Cerebellar cortex (tissue), 1 donor: Measurements from ENCODE around the gene TMEM186.
"Not testable (repeated sequence)": the region's sequence is repeated elsewhere in the genome, so short reads cannot be mapped to it uniquely, and the experiment has no call there.

Experiments
- DNase-seq: peaks from one replicate; pipeline ENCODE4 v3.0.0-alpha.2; 2015; ENCODE audit warnings: low spot score

The TMEM186 gene

DNA sequence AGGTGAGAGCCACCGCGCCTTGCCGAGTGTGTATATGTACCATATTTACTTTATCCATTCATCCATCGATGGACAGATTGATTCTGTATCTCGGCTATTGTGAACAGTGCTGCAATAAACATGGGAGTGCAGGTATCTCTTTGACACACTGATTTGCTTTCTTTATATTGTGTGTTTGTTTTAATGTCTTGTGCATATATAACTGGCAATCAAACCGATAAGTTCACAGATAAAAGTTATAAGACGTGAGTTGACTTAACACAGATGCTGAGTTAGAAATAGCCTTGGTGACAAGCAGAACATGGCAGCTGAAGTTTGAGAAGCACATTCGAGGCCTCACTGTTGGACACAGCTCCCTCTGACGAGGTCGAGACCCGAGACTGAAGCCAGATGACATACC, 23.2 kb downstream of the TMEM186 start:
- DNase-seq: no peak

DNA sequence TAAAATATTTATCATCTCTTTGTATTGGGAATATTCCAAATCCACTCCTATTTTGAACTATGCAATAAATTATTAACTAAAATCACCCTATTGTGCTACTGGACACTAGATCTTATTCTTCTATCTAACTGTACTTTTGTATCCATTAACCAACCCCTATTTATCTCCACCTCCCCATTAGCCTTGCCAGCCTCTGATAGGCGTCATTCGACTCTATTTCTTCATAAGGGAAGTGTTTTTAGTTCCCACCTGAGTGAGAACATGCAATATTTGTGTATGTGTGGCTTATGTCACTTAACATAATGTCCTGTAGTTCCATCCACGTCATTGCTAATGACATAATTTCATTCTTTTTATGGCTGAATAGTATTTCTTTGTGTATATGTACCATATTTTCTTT, 23.9 kb downstream of the TMEM186 start:
- DNase-seq: no peak

DNA sequence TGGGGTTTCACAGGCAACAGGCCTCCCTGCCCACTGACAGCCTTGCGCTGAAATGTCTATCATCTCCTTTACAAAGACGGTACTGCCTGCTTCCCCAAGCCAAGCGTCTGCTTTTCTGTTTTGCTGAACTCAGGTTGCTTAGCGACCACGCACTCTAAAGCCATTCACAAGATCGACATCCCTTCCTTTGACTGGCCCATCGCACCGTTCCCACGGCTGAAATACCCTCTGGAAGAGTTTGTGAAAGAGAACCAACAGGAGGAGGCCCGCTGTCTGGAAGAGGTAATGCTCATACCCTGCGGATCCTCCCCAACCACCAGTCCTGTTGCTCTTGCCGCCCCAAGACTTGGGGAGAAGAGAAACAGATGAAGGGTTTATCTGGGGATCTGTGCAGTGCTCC, 28.7 kb downstream of the TMEM186 start:
- no peak for DNase-seq

DNA sequence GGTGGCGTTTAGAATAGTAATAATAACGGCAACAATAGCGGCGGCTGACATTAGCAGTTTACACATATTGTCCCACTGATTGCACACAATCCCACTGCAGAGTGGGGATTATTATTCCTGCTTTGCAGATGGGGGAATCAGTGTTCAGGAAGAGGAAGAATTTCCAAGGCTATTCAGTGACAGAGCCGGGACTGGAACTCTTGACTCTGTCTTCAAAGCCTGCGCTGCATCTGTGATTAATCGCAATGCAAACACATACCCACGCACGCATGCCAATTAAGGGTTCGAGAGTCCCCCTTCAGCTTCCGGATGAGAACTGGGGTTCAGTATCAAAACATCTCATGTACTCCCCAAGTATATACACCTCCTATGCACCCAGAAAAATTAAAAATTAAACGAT, 29.2 kb downstream of the TMEM186 start:
- no peak for DNase-seq

DNA sequence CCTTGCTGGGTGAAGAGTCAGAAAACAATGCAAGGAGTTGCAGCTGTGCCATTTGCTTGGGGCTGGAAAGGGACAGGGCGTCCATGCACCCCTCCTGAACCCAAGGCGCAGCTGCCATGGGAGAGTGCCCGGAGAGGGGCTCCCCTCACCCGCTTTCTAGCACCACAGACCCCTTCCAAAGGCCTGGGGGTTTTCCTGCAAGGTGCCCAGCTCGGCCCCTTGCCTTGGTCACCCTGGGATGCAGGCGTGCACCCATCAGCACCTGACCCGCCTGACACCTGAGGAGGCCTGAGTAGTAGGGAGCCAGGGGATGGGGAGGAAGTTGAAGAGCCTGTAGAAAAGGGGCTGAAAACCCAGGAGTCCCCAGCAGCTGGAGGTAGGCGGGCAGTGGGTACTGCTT, 30.3 kb downstream of the TMEM186 start:
- no peak for DNase-seq

DNA sequence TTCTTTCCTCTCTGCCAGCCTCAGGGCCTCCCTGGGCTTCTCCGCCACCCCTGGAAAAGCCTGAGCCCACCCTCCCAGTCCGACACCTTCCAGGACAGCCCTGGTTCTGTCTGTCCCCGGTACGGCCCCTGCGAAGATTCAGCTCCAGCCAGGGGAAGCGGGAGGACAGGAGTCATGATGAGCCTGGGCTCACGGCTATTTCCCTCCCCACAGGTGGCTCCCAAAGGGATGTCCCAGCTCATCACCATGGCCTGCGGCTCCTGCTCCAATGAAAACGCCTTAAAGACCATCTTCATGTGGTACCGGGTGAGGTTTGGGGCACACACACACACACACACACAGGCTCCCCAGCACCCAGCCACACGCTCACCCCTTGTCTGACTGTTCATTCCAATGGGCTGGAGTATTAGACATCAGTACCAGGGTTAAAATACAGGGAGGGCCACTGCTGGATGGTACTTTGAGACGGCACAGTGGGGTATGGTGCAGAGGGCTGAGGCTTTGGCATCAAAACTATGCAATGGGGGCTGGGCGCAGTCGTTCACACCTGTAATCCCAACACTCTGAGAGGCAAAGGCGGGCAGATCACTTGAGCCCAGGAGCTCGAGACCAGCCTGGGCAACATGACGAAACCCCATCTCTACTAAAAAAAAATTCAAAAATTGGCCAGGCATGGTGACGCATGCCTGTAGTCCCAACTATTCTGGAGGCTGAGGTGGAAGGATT, 32.8 kb downstream of the TMEM186 start:
- no peak for DNase-seq

DNA sequence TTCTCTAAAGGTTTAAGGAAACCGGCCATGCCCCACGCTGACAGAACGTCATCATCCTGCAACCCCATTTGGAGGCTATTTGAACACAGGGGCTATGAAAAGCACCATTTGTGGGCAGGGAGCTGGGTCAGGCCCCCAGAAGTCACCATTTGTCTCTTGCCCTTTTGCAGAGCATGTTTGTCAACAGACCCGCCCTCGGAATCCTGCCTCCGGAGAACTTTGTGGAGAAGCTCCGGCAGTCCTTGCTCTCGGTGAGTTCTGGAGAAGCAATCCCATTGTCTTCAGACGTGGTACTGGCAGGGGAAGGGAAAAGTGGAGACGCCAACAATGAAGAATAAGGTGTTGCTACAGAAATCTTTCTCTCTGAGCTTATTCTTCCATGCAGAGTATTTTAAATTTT, 33.5 kb downstream of the TMEM186 start:
- no peak for DNase-seq

DNA sequence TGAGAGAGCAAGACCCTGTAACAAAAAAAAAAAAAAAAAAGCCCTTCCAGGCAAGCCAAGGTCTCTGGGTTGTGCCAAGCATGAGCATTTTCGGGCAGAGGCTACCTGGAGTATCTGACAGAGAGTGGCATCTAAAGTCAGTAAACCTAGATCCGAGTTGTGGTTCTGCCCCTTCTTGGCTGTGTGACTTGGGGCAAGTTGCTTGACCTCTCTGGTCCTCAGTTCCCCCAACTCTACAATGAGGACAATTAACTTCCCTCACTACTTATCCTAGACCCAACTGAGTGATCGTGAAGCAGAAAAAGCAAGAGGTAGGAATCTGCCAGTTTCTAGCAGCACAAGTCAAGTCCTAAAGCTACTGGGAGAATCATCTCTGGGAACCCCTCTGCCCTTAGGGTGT, 34.4 kb downstream of the TMEM186 start:
- no peak for DNase-seq

DNA sequence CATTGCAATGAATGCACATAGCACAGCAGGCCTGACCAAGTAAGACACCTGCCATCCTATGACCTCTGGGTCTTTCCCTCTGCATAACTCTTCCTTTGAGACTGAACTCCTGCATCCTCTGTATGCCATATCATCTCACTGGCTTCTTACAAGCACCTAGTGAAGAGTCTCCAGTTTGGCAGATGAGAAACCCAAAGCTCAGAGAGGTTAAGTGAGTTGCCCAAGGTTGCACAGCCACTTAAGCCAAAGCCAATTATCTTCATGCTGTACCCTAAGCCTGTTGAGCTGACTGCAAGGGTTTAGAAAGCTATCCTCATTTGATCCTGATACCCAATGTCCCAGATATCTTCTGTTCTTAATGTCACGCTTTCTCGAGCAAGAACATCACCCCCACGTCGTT, 35.2 kb downstream of the TMEM186 start:
- no peak for DNase-seq

DNA sequence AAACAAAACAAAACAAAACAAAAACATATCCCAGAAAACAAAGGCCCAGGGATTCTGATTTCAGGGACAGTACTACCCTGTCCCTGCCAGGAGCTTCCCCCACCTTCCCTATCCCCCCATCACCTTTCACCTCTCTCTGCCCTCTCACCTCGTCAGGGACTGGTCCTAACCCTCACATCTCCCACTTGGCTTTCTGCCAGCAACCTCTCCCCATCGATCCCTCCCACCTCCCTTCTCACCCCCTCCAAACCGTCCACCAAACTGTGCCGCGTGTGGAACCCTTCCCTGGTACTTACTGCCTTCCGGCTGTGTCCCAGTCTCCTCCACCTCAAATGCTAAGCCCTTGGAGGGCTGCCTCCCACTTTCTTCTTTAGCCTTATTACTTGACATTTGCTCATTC, 36.4 kb downstream of the TMEM186 start:
- no peak for DNase-seq

DNA sequence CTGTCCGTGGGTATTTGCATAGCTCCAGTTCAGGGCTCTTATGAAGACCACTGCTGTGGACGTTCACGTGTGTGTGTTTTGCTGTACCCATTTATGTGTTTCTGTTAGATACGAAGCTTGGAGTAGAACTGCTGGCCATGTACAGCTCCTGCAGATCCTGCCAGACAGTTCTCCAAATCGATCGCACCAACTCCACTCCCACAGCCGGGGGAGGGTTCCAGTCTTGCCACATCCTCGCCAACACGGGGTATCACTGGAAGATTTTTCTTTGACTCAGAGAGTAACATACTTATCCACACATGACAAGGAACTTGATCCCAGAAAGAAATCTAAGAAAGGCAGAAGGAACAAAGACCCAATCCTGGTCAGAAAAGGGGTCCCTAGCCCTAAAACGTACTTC, 37.4 kb downstream of the TMEM186 start:
- DNase-seq: no peak

DNA sequence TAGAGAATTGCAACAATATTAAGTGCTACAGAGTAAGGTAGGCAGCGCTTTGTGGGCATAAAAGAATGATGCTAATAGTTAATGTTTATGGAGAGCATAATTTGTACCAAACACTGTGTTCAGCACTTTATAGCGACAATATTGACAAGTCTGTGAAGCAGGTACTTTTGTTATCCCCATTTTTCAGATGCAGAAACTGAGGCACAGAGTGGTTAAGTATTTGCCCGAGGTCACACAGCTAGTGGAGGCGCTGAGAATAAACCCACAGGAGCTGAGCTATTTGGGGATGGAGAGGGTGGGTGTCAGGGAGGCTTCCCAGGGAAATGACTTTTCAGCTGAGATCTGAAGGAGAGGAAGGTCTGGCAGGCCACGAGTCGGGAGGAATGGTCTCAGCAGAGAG, 39.4 kb downstream of the TMEM186 start:
- no peak for DNase-seq

DNA sequence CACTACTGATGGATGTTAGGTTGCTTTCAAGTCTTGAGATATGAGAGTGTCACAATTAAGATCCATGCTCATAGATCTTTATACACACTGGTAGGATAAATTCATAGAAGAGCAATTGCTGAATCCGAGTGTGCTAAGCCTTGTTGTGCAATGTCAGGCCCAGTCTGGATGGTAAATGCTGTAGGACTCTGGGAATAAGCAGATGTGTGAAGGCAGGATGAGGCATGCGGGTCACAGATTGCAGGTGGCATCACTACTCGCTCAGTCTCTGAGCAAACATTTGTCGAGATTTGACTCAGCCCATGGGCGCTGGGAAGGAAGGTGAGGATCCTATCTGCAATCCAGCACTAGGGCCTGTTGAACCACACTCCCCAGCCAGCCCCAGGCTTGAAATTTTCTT, 40.7 kb downstream of the TMEM186 start:
- DNase-seq: no peak

DNA sequence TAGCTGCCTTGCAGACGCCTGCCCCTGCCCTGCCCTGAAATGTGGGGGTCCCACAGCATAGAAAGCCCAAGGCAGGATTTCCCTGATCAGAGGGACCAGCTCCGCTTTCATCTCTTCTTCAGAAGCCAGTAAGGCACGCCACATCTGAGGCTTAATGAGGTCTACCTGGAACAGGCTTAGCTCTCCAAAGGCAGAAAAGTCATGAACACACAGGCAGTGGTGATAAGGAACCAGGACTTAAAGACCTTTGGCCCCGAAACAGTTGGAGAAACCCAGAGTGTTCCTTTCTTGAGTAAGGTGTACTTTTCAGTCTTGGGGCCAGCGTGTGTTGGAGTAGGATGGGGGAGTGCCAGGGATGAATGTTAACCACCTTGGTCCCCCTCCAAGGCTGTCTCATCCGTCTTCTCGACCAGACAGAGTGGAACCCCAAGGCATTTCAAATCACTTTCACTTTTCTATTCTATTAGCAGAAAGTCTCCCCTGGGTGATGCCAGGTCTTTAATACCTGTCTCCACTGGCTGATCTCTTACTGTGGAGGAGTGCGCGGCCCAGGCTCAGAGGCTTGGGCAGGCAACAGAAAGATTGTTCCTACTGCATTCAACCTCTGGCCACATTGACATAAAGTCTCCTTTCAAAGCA, 43.9 kb downstream of the TMEM186 start:
- DNase-seq: no peak

DNA sequence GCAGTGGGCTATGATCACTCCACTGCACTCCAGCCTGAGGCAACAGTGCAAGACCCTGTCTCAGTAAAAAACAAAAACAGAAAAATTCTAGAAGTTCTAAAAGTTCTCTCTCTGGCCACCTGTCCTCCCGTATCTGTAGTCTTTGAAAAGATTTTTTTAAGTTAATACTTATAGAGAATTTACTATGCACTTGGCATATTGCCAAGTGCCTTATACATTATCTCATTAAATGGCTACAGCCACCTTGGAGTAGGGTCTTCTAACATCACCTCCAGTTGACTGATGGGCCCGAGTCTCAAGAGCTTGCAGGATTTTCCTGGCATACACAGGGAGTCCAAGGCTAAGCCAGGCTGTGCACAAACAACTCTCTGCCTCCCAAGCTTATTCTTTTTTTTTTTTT, 44.7 kb downstream of the TMEM186 start:
- DNase-seq: no peak

DNA sequence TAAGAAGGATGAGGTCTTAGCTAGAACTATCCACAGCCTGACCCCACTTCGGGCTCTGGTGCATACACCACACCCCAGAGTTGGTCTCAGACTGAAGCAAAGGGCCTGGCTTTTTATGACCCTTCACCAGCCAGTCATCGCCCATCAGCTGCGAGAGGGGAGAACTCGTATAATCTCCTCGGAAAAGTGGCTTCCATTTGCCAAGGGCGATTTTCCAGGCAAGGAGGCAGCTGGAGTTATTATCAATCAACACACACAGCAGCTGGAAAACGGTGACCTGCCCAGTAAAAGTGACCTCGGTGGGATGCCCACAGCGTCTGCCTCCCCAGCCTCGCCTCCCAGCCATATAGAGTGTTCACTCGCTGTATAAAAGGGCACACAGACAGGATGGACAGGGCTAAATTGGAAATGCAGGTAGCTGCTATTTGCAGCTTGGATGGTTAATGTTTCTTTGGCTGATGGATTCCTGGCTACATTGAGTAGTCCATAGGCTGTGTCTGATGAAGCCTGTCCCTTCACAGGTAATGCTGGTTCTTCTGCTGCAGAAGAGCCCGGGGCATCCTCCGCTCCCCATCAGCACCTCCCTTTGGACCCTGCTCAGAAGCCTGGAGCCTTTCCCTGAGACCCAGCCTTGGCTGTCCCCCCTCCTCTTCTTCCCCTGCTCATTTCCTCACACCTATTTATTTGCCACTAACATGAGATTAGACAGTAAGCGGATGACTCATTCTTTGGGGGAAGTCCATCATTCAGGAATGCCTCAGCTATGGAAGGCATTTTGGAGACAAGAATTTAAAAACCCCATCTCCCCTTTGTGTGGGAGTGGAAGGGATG, 45.7 kb downstream of the TMEM186 start:
- DNase-seq: no peak

DNA sequence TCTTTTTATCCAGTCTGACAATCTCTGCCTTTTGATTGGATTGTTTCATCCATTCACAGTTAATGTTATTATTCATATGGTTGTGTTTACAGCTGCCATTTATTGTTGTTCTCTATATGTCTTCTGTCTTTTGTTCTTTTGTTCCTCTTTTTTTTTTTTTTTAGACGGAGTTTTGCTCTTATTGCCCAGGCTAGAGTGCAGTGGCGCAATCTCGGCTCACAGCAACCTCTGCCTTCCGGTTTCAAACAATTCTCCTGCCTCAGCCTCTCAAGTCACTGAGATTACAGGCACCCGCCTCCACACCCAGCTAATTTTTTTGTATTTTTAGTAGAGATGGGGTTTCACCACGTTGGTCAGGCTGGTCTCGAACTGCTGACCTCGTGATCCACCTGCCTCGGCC, 48.5 kb downstream of the TMEM186 start:
- DNase-seq: not testable (repeated sequence)
